Activated CD8-positive, alpha-beta memory T cell treated with anti-CD3 and anti-CD28 coated beads, Interleukin-2, amount 50 U/mL, for 4 hours (primary cell): Measurements from ENCODE around the gene LRRC36.
A peak's percentile ranks its signal among the peaks of the same experiment; 100 is the strongest.

Experiments used
- DNase-seq: peaks from one replicate; pipeline ENCODE4 v3.0.0-alpha.2; 2020

Gene LRRC36

DNA sequence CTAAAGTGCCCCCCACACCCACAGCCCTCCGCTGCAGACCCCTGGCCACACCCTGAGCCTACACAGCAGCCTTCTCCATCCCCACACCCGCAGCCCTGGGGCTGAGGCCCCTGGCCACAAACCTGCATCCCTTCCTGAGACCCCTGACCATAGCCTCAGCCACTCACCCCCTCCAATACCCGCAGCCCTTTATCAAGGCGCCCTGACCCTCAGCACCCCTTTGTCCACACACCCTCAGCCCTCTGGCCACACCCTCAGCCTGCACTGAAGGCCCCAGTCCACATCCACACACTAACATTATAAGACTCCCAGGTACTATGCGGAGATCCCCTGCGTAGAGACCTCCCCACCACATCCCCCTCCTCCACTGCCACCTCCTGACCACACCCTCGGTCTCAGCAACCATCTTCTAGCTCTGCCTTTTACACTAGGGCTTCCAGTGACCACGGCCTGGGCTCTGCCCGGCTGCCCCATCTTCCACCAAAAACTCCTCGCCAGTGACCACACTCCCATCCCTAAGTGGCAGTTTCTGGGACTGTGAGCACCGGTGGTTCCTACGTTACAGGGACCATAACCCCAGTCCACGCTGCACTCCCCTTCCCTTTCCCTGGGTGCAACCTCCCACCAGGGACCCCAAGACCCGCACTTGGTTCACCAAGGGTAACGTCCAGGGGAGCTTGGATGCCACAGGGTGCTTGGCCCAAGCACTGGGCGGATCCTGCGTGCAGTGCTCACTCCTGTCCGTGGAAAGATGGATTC is 65.9 kb downstream of the LRRC36 start:
- no peak for DNase-seq

DNA sequence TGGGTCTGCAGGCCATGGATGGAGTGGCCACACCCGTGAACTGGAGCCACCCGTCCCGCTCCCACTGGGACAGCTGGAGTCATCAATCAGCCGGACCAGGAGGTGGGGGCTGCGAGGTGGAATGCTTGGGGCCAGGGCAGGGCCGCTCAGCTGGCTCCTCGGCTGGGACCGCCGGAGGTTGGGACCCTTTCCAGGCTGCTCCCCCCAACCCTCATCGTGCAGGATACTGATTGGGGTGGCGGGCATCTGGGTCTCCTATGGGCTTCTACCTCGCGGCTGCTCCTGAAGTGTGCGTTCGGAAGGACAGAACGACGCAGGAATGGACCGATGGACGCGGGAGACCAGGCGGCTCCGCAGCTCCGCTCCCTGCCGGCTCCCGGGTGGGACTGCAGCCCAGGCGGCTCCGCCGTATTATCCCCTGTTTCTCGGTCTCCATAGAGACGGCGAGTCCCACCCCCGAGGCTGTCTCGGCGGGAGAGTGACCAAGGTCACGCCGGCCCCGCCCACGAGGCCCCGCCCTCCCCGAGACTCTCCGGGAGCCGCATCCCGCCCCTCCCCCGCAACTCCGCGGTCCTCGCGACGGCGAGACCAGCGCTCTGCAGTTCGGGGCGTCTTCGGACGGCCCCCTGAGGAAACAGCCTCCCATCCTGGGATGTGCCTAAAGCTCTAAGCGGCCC is 66.6 kb downstream of the LRRC36 start, which contains the start of gene TPPP3:
Gene TPPP3 (minus strand): TSS at position 388 of the 677 bp plus-strand sequence. CDS start 2,387 bp downstream, outside the sequence.
- no peak for DNase-seq

DNA sequence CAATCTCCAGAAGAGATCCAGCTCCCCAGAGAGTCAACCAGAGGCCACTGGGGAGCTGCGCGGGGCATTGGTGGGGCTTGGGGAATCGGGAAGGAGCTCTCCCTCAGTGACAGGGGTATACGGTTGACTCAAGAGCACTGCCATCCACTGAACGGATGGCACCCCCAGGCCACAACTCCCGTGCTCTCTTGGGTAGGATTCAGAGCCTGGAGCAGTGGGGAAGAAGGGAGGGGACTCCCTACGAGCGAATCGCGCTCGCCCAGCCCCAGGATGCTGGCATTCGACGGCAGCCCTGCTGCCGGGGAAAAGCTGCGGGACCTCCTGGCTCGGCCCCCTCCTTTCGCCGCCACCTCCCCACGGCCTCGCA is 67.2 kb downstream of the LRRC36 start:
- no peak for DNase-seq

DNA sequence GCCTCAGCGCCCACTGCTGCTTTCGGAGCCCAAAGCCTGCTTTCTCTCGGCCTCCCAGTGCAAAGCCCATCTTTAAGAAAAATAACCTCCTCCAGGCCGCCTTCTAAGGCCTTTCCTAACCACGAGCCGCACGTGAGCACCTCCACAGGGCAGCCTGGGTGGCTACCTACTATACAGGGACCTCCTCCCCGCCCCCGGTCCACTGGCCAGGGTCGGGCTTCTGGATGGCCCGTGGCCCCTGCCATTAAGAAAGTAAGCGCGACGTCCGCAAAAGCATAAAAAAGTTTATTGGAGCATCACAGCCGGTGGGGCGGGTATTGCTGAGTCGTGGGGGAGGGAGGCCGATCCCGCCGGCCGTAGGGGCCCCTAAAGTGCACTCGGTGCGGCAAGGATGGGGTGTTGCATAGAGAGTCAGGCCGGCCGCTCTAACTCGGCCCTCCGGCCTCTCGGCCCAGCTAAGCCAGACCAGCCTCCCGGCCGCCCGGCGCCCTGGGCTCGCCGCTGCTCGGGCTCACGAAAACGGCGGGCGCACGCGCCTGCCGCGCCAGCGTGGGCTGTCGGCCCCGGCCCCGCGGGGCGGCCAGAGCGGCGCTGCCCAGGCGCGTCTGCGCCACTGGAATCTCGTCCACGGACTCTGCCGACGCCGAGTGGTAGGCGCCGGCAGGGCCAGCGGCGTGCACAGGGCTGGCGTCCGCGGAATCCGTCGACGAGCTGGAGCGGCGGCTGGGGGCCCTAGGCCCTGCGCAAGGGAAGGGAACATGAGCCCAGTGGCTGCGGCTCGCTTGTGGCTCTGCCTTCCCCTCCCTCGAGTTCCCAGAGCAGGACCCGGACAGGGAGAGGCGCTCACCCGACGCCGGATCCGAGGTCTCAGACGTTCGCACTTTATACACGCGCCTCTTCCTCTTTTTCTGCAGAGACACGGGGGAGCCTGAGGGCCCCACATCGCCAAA is 67.8 kb downstream of the LRRC36 start:
- no peak for DNase-seq

DNA sequence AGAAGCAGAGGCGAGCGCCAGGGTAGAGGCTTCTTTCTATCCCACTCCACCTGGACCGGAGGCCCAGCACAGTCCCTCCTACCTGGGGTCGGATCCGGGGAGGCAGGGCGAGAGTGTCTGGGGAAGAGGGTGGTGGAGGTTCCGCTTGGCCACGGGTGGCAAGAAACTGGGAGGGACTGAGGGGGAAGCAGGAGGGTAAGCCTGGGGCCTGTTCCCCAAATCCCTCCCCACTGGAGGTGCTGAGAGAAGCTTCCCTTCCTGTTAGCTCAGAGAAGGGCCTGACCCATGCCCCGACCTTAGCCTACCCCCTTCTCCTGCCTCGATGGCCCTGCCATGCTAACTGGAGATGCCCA is 68.5 kb downstream of the LRRC36 start:
- no peak for DNase-seq

DNA sequence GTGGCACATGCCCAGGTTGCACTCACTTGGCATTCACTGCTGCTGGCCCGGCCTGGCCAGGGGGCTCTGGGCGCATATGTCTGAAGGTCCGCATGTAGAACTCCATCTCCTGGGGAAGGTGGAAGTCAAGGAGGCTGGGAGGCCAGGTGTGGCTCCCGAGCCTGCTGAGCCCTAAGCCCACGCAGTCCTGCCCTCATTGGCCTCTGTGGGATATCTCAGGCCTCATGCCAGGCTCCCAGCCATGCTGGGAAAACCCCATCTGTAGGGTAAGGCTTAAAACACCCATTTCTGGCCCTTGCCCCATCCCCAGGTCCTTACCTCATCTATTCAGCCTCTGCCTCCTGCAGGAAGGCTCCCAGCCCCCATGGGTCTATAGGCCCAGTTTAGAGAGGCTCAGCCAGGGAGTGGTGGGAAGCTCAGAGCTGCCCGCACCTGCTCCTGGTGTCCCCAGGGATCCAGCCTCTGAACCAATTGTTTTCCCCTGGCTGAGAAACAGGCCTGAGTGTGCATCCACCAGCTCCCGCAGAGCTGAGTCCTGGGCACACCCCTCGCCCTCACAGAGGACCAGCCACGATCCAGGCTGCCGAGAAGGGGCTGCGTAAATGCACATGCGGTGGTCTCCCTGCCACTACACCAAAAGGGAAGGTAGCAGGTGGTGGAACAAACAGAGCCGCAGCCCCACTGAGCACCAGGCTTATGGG is 69.0 kb downstream of the LRRC36 start:
- no peak for DNase-seq

DNA sequence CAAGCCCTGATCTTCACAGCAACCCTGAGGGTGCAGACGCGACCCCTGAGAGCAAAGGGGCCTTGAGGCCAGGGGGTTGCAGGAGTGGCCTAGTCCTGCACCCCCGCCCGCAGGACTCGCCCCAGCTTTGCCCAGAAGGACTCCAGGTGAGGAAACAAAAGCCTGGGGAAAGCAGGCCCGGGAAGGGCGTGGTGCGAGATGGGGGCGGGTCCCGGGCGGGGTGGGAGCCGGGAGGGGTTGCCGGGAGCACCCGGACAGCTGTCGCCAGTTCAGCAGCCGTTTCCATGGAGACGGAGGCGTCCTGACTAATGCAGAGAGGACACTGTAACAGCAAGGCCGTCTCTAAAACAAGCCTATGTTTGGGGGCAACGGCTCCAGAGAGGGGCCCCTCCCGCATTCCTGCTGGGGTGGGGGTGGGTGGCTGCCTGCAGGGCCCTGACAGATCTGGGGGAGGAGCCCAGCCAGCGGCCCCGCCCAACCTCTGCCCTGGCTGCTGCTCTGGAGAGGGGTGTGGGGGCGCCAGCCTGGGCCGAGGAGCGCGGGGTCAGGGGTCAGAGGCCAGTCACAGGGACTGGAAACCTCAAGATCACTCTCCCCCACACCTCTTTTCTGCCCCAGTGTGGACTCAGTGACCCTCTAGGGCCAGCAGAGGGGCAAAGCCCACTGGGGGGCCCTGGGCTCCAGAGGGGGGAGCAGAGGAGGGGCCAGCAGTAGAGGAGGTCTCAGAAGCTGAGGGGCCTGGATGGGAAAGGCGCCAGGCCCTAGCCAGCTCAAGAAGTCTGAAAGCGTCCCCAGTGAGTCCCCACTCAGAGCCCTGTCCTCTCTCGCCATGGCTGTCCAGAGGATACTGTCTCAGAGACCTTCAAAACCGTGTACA is 69.8 kb downstream of the LRRC36 start:
- no peak for DNase-seq

DNA sequence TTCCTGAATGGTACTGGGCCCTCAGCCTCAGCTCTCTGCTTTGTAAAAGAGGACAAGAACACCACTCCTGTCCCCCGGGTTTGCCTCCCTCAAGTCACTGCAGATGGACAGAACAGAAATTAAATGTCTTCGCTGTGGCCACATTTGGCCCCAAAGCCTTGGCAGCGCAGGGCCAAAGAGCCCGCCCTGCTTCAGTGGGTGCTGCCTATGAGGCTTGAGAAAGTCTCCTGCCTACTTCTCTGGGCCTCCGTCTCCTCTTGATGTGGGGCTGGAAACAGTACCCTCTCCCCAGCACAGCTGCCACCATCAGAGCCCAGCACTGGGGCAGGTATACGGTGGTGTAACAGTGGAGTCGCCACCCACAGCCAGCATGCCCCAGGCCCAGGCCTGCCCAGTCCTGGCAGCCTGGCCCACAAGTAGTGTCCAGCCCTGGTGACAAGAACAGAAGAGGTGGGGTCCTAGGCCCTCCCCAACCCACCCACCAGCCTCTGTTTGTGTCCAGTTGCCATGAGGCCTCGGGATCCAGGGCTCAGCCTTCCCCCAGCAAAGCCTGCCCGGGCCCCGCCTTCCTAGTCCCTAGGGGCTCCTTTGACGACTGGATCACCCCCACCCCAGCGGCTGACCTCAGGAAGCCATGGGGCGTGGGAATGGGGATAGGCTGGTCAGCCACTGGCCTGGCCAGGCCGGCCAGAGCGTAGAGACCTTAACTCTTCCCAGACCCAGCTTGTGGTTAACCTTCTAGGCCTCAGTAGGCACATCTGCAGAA is 70.6 kb downstream of the LRRC36 start:
- DNase-seq, result no peak

DNA sequence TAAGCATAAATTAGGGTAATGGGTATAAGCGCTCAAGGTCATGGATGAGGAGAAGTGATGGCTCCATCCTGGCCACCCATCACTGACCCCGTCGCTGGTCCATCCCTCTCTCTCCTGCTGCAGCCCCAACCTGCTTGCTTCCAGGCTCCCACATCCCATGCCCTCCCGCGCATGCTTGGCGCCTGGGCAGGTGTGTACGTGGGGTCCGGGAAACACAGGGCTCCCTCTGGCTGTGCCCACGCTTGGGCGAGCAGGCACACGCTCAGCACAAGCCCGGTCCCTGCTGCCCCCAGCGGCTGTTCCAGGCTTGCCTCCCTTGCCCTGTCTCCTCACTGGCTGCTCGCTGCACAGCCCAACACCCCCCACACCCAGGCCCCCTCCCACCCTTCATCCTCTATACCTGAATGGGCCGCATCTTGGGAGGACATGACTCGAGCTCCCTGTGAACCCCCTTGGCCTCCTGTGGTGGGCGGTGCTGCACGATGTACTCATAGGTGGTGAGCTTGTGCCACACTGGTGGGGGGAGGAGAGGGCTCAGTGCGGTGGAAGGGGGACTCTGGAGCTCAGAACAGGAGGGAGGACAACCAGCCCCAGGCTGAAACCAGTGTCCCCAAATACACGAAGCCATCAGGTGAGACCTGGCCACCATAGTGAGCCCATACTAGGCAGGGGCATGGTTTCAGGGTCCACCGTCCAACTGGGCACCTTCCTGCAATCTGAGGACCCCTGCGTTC is 71.4 kb downstream of the LRRC36 start:
- DNase-seq, result no peak

DNA sequence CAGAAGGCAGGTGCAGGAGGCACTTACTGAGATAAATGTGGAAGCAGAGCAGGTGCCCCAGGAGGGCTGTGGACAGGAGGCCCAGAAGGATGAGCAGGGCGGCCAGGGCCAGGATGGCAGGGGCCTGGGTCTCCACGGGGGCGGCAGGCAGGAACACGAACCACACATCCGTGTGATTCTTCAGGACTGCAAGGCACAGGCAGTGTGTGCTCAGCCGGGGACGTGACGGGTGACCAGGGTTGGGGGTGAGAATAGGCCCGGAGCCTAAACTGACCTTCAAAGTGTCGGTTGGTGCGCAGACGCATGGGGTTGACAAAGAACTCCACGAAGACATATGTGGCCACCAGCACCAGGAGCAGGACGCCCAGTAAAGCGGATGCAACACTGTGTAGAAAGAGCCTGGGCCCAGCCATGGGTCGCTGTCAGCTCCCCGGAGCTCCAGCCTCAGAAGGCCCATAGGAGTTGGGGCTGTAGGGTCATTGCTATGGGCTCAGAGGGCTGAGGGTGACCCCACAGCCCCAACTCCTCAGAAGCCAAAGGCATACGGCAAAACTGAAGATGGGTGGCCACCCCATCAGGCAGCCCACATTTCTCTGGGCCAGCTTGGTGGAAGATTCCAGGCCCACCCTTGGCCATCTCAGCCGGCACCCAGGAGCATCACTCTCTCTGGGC is 72.1 kb downstream of the LRRC36 start:
- no peak for DNase-seq

DNA sequence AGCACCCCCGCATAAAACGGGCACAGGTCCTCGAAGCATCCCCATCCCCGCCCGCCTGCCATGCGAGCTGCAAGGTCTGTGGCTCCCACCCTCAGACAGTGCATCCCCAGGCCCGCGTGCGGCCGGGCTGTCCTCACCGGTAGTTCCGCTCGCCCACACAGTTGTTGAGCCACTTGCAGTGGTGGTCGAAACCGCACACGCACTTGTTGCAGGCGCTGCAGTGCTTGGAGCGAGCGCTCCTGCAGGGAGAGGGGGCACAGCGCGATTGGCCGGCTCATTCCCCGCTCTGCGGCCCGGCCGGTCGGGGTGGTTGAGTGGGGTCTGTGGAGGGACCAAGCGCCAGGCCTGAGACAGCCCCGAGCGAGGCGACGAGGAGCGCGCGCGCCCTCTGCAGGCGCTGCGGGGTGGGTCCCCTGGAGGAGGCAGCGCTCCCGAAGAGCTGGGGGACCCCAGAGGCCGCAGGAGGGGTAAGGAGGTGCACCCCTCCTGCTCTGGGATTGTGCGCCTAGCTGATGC is 72.7 kb downstream of the LRRC36 start:
- DNase-seq, result peak; percentile 38

DNA sequence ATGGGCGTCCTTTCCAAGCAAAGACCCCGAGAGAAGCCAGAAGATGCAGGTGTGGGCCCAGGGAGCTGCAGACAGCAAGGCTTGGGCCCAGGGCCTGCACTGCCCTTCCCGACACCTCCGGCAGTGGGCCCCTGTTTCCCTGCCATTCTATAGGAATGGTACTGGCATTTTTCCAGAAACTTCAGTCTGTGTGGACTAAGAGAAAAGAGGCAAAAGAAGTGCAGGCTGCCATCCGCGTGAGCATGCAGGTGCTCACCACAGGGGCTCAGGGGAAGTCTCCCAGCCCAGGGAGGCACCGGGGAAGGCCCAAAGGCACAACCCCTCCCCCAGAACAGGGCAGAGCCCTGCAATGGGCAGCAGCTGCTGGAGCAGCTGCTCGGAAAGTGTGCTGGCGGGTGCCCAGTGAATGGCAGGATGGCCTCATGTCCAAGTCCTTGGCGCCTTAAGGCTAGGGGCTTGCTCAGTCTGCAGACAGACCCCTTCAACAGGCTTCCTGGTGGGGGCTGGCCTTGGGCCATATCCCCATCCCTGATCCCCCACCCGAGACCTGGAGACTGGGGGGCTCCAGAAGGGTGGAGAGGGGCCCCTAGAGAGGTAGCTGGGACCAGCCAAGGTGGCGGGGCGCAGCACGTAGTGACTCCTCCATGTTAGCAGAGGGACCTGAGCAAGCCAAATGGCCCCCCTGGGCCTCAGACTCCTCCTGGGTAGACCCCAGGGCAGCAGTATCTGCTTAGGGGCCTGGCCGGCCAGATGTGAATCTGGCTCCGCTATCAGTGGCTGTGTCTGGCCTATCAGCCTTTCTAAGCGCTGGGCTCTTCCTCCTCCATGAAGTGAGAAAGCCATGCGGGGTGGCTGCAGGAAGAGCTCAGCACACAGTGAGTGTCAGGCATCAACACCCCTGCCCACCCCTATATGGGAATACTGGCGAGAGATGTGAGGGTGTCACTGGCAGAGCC is 73.4 kb downstream of the LRRC36 start:
- DNase-seq, result no peak

DNA sequence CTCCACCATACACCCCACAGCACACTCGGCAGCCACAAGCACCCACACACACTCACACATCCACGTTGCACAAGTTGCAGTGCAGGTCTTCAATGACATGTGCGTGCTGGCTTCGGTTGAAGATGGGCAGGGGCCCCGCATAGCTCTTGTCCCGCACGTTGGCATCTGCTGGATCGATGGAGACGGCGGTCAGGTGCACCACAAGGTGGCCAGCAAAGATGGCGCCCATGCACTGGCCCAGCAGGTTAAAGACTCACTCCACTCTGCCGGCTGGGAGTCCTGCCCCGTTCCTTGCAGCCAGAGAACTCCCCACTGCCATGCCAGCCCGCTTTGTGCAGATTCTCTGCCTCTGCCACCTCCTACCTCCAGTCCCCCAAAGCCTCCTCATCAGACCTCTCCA is 74.3 kb downstream of the LRRC36 start:
- no peak for DNase-seq

DNA sequence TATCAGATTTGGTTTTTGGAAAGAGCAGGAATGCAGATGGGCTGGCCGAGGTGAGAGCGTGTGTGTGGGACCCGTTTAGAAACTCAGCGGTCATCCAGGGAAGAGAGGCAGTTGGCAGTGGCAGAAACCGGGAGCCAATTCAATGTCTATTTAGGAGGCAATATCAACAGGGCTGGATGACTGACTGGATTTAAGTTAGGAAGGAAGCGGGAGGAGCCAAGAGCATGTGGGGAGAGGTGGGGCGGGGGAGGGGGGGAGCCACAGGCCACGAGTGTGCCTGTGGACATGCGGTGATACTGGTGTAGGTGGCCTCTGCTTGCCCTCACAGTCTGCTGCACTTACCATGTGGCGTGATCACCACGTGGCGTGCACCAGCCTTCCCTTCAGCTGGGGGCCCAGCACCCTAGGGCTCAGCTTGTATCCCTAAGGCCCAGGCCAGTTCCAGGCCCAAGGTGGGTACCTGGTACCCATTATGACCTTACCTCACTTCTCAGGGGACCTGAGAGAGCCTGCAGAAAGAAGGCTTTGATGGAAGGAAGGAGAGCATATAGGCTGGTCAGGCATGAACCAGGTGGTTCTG is 77.5 kb downstream of the LRRC36 start:
- DNase-seq, result no peak

DNA sequence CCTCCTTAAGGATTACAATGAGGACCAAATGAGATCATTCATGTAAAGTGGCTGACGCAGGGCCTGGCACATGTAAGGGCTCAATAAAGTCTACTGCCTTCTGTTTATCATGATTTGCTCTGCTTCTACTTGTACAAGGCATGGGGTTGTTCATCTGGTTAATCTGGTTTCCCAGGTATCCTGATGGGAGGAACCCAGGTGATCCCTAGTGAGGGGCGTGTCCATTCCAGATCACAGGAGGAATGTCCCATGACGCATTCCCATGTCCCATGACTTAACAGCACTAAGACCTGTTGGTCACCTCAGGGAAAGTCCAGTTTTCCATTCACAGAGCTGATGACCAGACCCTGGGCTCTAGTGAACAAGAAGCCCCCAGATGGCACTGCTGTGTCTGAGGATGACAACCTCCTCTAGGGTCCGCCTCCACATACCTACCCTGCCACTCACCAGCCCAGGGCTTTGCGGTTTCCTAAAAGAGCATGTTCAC is 78.2 kb downstream of the LRRC36 start:
- DNase-seq, result no peak

DNA sequence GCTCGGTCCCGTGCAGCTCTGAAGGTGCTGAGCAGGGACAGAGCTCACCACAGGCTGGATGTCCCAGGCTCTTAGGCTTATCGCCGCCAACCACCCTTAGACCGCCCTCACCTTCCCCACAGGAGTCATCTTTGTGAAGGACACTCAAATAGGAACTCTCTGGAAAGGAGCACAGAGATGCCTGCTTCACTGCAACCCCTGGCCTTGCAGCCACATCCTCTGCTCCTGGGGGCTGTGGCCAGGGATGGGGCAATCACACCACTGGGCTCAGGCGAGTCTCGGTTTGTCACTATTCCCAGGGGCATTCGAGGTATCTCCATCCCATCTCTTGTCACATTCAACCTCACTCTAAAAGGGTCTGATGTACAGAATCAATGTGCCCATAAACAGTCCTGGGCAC is 78.7 kb downstream of the LRRC36 start:
- no peak for DNase-seq

DNA sequence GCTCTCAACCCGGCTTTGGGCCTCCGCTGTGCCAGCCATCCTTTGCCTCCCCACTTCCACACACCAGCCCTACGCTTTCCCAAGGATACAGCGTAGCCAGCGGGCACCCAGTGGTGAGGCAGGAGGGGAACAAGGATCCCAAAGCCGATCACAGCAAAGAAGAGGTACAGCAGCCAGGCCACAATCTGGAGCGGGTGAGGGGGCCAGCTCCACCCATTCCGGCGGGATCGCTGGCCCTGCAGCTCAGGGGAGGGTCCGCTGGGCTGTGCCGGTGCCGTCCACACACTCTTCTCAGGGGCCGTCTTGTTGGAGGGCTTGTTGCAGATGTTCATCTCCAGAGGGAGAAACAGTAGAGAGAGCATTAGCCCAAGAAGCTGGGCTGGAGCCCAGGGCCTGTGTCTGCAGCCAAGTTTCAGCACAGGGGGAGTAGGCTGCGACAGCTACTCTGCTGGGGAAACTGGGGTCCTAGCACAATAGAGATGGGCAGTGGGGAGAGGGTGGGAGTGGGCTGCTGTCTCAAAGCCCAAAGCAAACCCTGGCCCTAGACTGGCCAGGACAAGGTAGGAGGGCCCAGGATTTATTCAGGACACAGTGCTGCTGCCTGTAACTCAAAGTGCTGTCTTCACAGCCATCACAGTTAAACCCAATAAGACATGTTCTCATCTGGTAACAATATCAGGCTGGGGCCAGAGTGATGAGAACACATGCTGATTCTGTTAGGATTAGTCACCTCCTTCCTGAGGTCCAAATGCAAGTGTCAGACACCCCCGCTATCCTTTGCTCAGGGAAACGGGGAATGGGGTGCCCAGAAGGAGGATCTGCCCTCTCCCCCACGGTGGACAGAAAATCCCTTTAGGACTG is 79.7 kb downstream of the LRRC36 start:
- no peak for DNase-seq
